HCT116 (cell line): Measurements from ENCODE around the gene KCNK13. TPM values are rescaled to one million over a fixed set of nuclear protein-coding genes. Genes with fewer than 3 reads are reported as not detected.

ENCODE experiments used
- ATAC-seq: fragments of 200-7000 bp; cut with Tn5 transposase; 2 replicates; pipeline ENCODE4 v1.9.1; 2020; ENCODE audit warnings: mild to moderate bottlenecking, moderate library complexity
- BruUV-seq: library from RNA; stranded (reverse); fragments of 400-500 nt; replicated peaks from 2 replicates; lab custom pipeline; 2021; lab: Mats Ljungman, UMichigan
- CTCF ChIA-PET: fragments of 300-600 bp; sonication (Branson Sonifier 250); formaldehyde crosslinking; loops from one replicate; lab custom pipeline; 2021; ENCODE audit warnings: antibody characterized with exemption; lab: Charles Lee
- POLR2A ChIA-PET: fragments of 300-600, 350-600 bp; sonication (Branson Sonifier 250); formaldehyde crosslinking; loops from one replicate; lab custom pipeline; 2021; ENCODE audit warnings: antibody characterized with exemption; lab: Charles Lee
- RAD21 ChIA-PET, 2 experiments: fragments of 300-600 bp; sonication (Branson Sonifier 250); formaldehyde crosslinking; loops; one replicate each; lab custom pipeline; 2023; ENCODE audit warnings: low total read pairs in 2 of 2; ENCODE audit not compliant: uncharacterized antibody in 2 of 2, unreplicated experiment in 2 of 2, low non-redundant PET in 1 of 2; lab: Charles Lee
- DNase-seq: peaks from one replicate; pipeline ENCODE4 v3.0.0-alpha.2; 2010; ENCODE audit warnings: low read depth, low spot score
- H2AFZ ChIP-seq: fragments of 200-600 bp; shearing (Covaris generic), sonication (generic); 2 replicates; pipeline ENCODE4 v1.6.1; 2017; ENCODE audit warnings: low read depth, mixed run types, mixed read lengths, antibody characterized with exemption, low read length; ENCODE audit not compliant: poor library complexity, severe bottlenecking
- H3K27ac ChIP-seq: 2 replicates; pipeline ENCODE4 v1.5.1; 2012; ENCODE audit warnings: low read depth, low read length
- H3K27me3 ChIP-seq: fragments of 200-600 bp; sonication (generic); 2 replicates; pipeline ENCODE4 v1.6.1; 2016; ENCODE audit warnings: mixed run types, low read length, mixed read lengths; ENCODE audit not compliant: insufficient read depth
- H3K36me3 ChIP-seq, 2 experiments: fragments of 200-500 bp in 1 of 2; fragments of 200-600 bp in 1 of 2; sonication (Bioruptor generic) in 1 of 2; sonication (generic) in 1 of 2; 2 replicates each; pipeline versions ENCODE4 v1.5.1 to v1.6.1; 2014 to 2016; ENCODE audit warnings: low read length in 2 of 2, inconsistent platforms in 1 of 2, mixed read lengths in 1 of 2, mixed run types in 1 of 2; ENCODE audit not compliant: insufficient read depth in 2 of 2, control insufficient read depth in 1 of 2
- H3K4me1 ChIP-seq, 2 experiments: fragments of 200-600 bp in 1 of 2; sonication (generic) in 1 of 2; 2 replicates each; pipeline versions ENCODE4 v1.5.1 to v1.6.1; 2012 to 2017; ENCODE audit warnings: low read length in 2 of 2, inconsistent platforms in 1 of 2, mild to moderate bottlenecking in 1 of 2, mixed read lengths in 1 of 2, mixed run types in 1 of 2, moderate library complexity in 1 of 2; ENCODE audit not compliant: insufficient read depth in 2 of 2, control insufficient read depth in 1 of 2
- H3K4me2 ChIP-seq: fragments of 200-600 bp; sonication (generic); 2 replicates; pipeline ENCODE4 v1.6.1; 2017; ENCODE audit warnings: mixed run types, low read length, mixed read lengths
- H3K4me3 ChIP-seq, 2 experiments: fragments of 200-600 bp in 1 of 2; sonication (generic) in 1 of 2; replicated peaks in 1 of 2; 2 replicates each; pipeline ENCODE4 v1.5.1; 2011 to 2016; ENCODE audit warnings: low read length in 2 of 2, control low read depth in 1 of 2, low read depth in 1 of 2, mild to moderate bottlenecking in 1 of 2, mixed read lengths in 1 of 2, mixed run types in 1 of 2
- H3K79me2 ChIP-seq: fragments of 200-600 bp; sonication (generic); 2 replicates; pipeline ENCODE4 v1.6.1; 2017; ENCODE audit warnings: mild to moderate bottlenecking, mixed run types, low read length, moderate library complexity, mixed read lengths; ENCODE audit not compliant: insufficient read depth
- H3K9ac ChIP-seq: fragments of 200-600 bp; sonication (generic); 2 replicates; pipeline ENCODE4 v1.6.1; 2016; ENCODE audit warnings: low read length, mixed read lengths
- H3K9me2 ChIP-seq: fragments of 200-600 bp; sonication (generic), shearing (Covaris generic); 2 replicates; pipeline ENCODE4 v1.6.1; 2017; ENCODE audit warnings: mixed run types, mild to moderate bottlenecking, moderate library complexity; ENCODE audit not compliant: insufficient read depth
- H3K9me3 ChIP-seq, 2 experiments: fragments of 200-500 bp in 1 of 2; fragments of 200-600 bp in 1 of 2; sonication (Bioruptor generic) in 1 of 2; sonication (generic) in 1 of 2; 2 replicates each; pipeline ENCODE4 v1.6.1; 2014 to 2017; ENCODE audit warnings: low read length in 2 of 2, mixed read lengths in 2 of 2, inconsistent platforms in 1 of 2, low read depth in 1 of 2, mild to moderate bottlenecking in 1 of 2, mixed run types in 1 of 2, moderate library complexity in 1 of 2; ENCODE audit not compliant: control insufficient read depth in 1 of 2, insufficient read depth in 1 of 2
- H4K20me1 ChIP-seq: fragments of 200-600 bp; sonication (generic), shearing (Covaris generic); 2 replicates; pipeline ENCODE4 v1.6.1; 2017; ENCODE audit warnings: mixed run types, mild to moderate bottlenecking, moderate library complexity; ENCODE audit not compliant: insufficient read depth
- ATF3 ChIP-seq: IDR thresholded peaks from 2 replicates; pipeline ENCODE4 v1.6.1; 2012
- CBX3 ChIP-seq: IDR thresholded peaks from 2 replicates; pipeline ENCODE4 v1.6.1; 2012; ENCODE audit warnings: low read depth
- CEBPB ChIP-seq: IDR thresholded peaks from 2 replicates; pipeline ENCODE4 v1.6.1; 2012; ENCODE audit warnings: low read depth
- CTCF ChIP-seq, 3 experiments: fragments of 200-600 bp in 1 of 3; sonication (generic) in 1 of 3; IDR thresholded peaks in 2 of 3; conservative IDR thresholded peaks in 1 of 3; 2 replicates each; pipeline ENCODE4 v1.5.1; 2012 to 2017; ENCODE audit warnings: low read depth in 2 of 3, low read length in 2 of 3, antibody characterized with exemption in 1 of 3, borderline replicate concordance in 1 of 3, control low read depth in 1 of 3, mild to moderate bottlenecking in 1 of 3, mixed read lengths in 1 of 3, mixed run types in 1 of 3, moderate library complexity in 1 of 3; ENCODE audit not compliant: insufficient read depth in 1 of 3
- EGR1 ChIP-seq: IDR thresholded peaks from 2 replicates; pipeline ENCODE4 v1.6.1; 2012; ENCODE audit warnings: low read depth
- ELF1 ChIP-seq: IDR thresholded peaks from 2 replicates; pipeline ENCODE4 v1.6.1; 2012; ENCODE audit warnings: low read depth, borderline replicate concordance
- EZH2 ChIP-seq: fragments of 200-600 bp; sonication (generic); IDR thresholded peaks from 2 replicates; pipeline ENCODE4 v1.6.1; 2017; ENCODE audit warnings: antibody characterized with exemption, mixed run types
- FOSL1 ChIP-seq: IDR thresholded peaks from 2 replicates; pipeline ENCODE4 v1.6.1; 2012; ENCODE audit warnings: low read depth
- JUND ChIP-seq: IDR thresholded peaks from 2 replicates; pipeline ENCODE4 v1.6.1; 2012
- MAX ChIP-seq: IDR thresholded peaks from 2 replicates; pipeline ENCODE4 v1.6.1; 2012
- RAD21 ChIP-seq: IDR thresholded peaks from 2 replicates; pipeline ENCODE4 v1.6.1; 2012; ENCODE audit warnings: low read depth, mild to moderate bottlenecking
- REST ChIP-seq: IDR thresholded peaks from 2 replicates; pipeline ENCODE4 v1.6.1; 2012; ENCODE audit warnings: low read depth
- SIN3A ChIP-seq: IDR thresholded peaks from 2 replicates; pipeline ENCODE4 v1.6.1; 2012; ENCODE audit warnings: low read depth
- SP1 ChIP-seq: IDR thresholded peaks from 2 replicates; pipeline ENCODE4 v1.6.1; 2012; ENCODE audit warnings: low read depth
- TCF7L2 ChIP-seq: IDR thresholded peaks from 2 replicates; pipeline ENCODE4 v1.7.0; 2011; ENCODE audit warnings: borderline replicate concordance, inconsistent platforms; ENCODE audit not compliant: insufficient read depth, insufficient read length; ENCODE audit errors: extremely low read depth
- ZFX ChIP-seq: fragments of 450-650 bp; IDR thresholded peaks from 2 replicates; pipeline ENCODE4 v1.6.1; 2017
- ZNF274 ChIP-seq: fragments of 200-500 bp; sonication (Bioruptor generic); IDR thresholded peaks from 2 replicates; pipeline ENCODE4 v1.6.1; 2014; ENCODE audit warnings: mild to moderate bottlenecking, low read depth, low read length, inconsistent platforms
- intact Hi-C: fragments of 100-400 bp; cut with micrococcal nuclease; formaldehyde crosslinking; loops from 2 replicates; pipeline ENCODE4 v1.10.0; 2022
- total RNA-seq: library from RNA; stranded (reverse); gene quantifications from one replicate; pipeline ENCODE4 v1.2.1, GENCODE V29; 2021; ENCODE audit not compliant: unreplicated experiment

KCNK13 gene
- total RNA-seq, 1 experiment from 2014 or later, result 2.2 TPM

GRCh38 chr14:90096566-90096965 is 34.8 kb downstream of the KCNK13 start:
- TF ChIP-seq ATF3 (no peak), CBX3 (no peak), MAX (no peak), SIN3A (no peak)
- CTCF ChIA-PET, result no interaction called here
- no peaks in the 10 kb centered on the region for H4K20me1 ChIP-seq
- H3K79me2 ChIP-seq, result no peaks in the 10 kb centered on the region
- no peak overlapping the region for H3K9ac ChIP-seq
- DNase-seq (no peak), ATAC-seq (no peak)
- no TSS peak for BruUV-seq
- no peaks in the 10 kb centered on the region for H3K27me3 ChIP-seq
- no peak overlapping the region for H2AFZ ChIP-seq
- H3K27ac ChIP-seq, result no peak overlapping the region
- no peaks in the 10 kb centered on the region for H3K36me3 ChIP-seq
- H3K4me3 ChIP-seq, result no peak overlapping the region
- intact Hi-C loops, result no loop called here
- RAD21 ChIA-PET, result no interaction called here
- H3K4me2 ChIP-seq, result no peak overlapping the region
- no peaks in the 10 kb centered on the region for H3K9me3 ChIP-seq
- POLR2A ChIA-PET, result no interaction called here
- H3K4me1 ChIP-seq, result peaks cover 0 to under 1% of the 10 kb centered on the region in 2 experiments; a peak in 2 of 4 replicates
- H3K9me2 ChIP-seq, result no peaks in the 10 kb centered on the region

- no peak for DNase-seq
- CTCF ChIA-PET, result no interaction called here
Observed at GRCh38 chr14:90103808-90104207, 42.0 kb downstream of the KCNK13 start.

More at GRCh38 chr14:90103808-90104207, 42.0 kb downstream of the KCNK13 start:
- no peak for ATAC-seq
- no peak overlapping the region for H2AFZ ChIP-seq
- H3K9me2 ChIP-seq, result no peaks in the 10 kb centered on the region
- intact Hi-C loops, result no loop called here
- no peak overlapping the region for H3K27ac ChIP-seq
- H4K20me1 ChIP-seq, result no peaks in the 10 kb centered on the region
- H3K27me3 ChIP-seq, result no peaks in the 10 kb centered on the region
- no peaks in the 10 kb centered on the region for H3K36me3 ChIP-seq
- H3K4me1 ChIP-seq, result peaks cover 6 to 8% of the 10 kb centered on the region in 2 experiments; a peak in 3 of 4 replicates
- BruUV-seq, result no TSS peak
- no peak for TF ChIP-seq CTCF (IDR thresholded peaks at IDR 0.05 in 2 of 3, conservative IDR thresholded peaks at IDR 0.05 in 1 of 3; ENCODE audit: borderline replicate concordance in 1 of 3, insufficient read depth in 1 of 3, low read depth in 2 of 3, low read length in 2 of 3)
- no peak for TF ChIP-seq EGR1
- no peak for TF ChIP-seq MAX
- no peak for TF ChIP-seq RAD21
- TF ChIP-seq REST, result no peak
- TF ChIP-seq ELF1, result no peak
- no peak for TF ChIP-seq CBX3
- no peak for TF ChIP-seq TCF7L2
- TF ChIP-seq FOSL1, result no peak
- no peak for TF ChIP-seq SP1
- no peak for TF ChIP-seq ZFX
- TF ChIP-seq CEBPB, result no peak
- TF ChIP-seq ZNF274, result no peak
- TF ChIP-seq EZH2, result no peak
- no peak for TF ChIP-seq JUND
- no peaks in the 10 kb centered on the region for H3K79me2 ChIP-seq
- no peak overlapping the region for H3K4me2 ChIP-seq
- H3K4me3 ChIP-seq, result no peak overlapping the region
- no peak overlapping the region for H3K9ac ChIP-seq
- POLR2A ChIA-PET, result no interaction called here
- no peaks in the 10 kb centered on the region for H3K9me3 ChIP-seq
- RAD21 ChIA-PET, result no interaction called here
